GM23338 (cell line): ENCODE measurements around the gene SAFB2. TPM values are rescaled to one million over a fixed set of nuclear protein-coding genes. Genes with fewer than 3 reads are reported as not detected.

Source experiments
- ATAC-seq: fragments of 200-7000 bp; cut with Tn5 transposase; 3 replicates; pipeline ENCODE4 v1.9.1; 2020
- DNase-seq: peaks from one replicate; pipeline ENCODE4 v3.0.0-alpha.2; 2015; ENCODE audit warnings: low spot score
- H2AFZ ChIP-seq: fragments of 200-600 bp; sonication (generic); 2 replicates; pipeline ENCODE4 v1.8.0; 2016; ENCODE audit warnings: antibody characterized with exemption, mild to moderate bottlenecking, moderate library complexity
- H3F3A ChIP-seq: fragments of 200-600 bp; sonication (generic); replicated peaks from 2 replicates; pipeline ENCODE4 v1.8.0; 2017; ENCODE audit warnings: antibody characterized with exemption, mixed run types, low read depth
- H3K27ac ChIP-seq: fragments of 200-600 bp; sonication (generic); 2 replicates; pipeline ENCODE4 v1.6.1; 2016; ENCODE audit warnings: low read depth
- H3K27me3 ChIP-seq: fragments of 200-600 bp; sonication (generic); 2 replicates; pipeline ENCODE4 v1.8.0; 2016; ENCODE audit warnings: mild to moderate bottlenecking, mixed run types, moderate library complexity; ENCODE audit not compliant: insufficient read depth
- H3K36me3 ChIP-seq: fragments of 200-600 bp; sonication (generic); 2 replicates; pipeline ENCODE4 v1.8.0; 2016; ENCODE audit warnings: mild to moderate bottlenecking; ENCODE audit not compliant: insufficient read depth
- H3K4me1 ChIP-seq: fragments of 200-600 bp; sonication (generic); 2 replicates; pipeline ENCODE4 v1.8.0; 2016; ENCODE audit warnings: mild to moderate bottlenecking, moderate library complexity; ENCODE audit not compliant: insufficient read depth
- H3K4me2 ChIP-seq: fragments of 200-600 bp; sonication (generic); 2 replicates; pipeline ENCODE4 v1.7.1; 2017; ENCODE audit warnings: mixed run types
- H3K4me3 ChIP-seq: fragments of 200-600 bp; sonication (generic); 2 replicates; pipeline ENCODE4 v1.6.1; 2016; ENCODE audit warnings: mixed run types
- H3K79me2 ChIP-seq: fragments of 200-600 bp; sonication (generic); replicated peaks from 2 replicates; pipeline ENCODE4 v1.8.0; 2017; ENCODE audit warnings: mild to moderate bottlenecking; ENCODE audit not compliant: insufficient read depth
- H3K9me2 ChIP-seq: fragments of 200-600 bp; sonication (generic); 2 replicates; pipeline ENCODE4 v1.8.0; 2017; ENCODE audit not compliant: insufficient read depth
- H4K20me1 ChIP-seq: fragments of 200-600 bp; sonication (generic); replicated peaks from 2 replicates; pipeline ENCODE4 v1.8.0; 2017; ENCODE audit warnings: mild to moderate bottlenecking; ENCODE audit not compliant: insufficient read depth
- H3K27ac Mint-ChIP-seq: 2 replicates; pipeline ENCODE4 v1.8.0; 2020; ENCODE audit warnings: inconsistent platforms, mild to moderate bottlenecking, moderate library complexity, mixed read lengths
- H3K27me3 Mint-ChIP-seq: 3 replicates; pipeline ENCODE4 v1.8.0; 2022; ENCODE audit warnings: low read depth, mild to moderate bottlenecking, moderate library complexity, mixed read lengths, inconsistent platforms; ENCODE audit not compliant: insufficient read depth, poor library complexity
- H3K36me3 Mint-ChIP-seq: 3 replicates; pipeline ENCODE4 v1.8.0; 2021; ENCODE audit warnings: low read depth, mild to moderate bottlenecking, inconsistent platforms, moderate library complexity, mixed read lengths
- H3K4me1 Mint-ChIP-seq: 3 replicates; pipeline ENCODE4 v1.8.0; 2020; ENCODE audit warnings: mild to moderate bottlenecking, inconsistent platforms, mixed read lengths
- H3K4me3 Mint-ChIP-seq: 3 replicates; pipeline ENCODE4 v1.8.0; 2021; ENCODE audit warnings: moderate library complexity, mild to moderate bottlenecking, inconsistent platforms, mixed read lengths
- H3K9me3 Mint-ChIP-seq: 3 replicates; pipeline ENCODE4 v1.8.0; 2020; ENCODE audit warnings: moderate library complexity, mild to moderate bottlenecking, inconsistent platforms, mixed read lengths
- CREB1 ChIP-seq: fragments of 250-450 bp; sonication (Bioruptor Pico); IDR thresholded peaks from 2 replicates; pipeline ENCODE4 v1.5.0; 2020; ENCODE audit warnings: low read depth, mild to moderate bottlenecking, moderate library complexity
- ETS1 ChIP-seq: IDR thresholded peaks from 2 replicates; pipeline ENCODE4 v1.6.1; 2016; ENCODE audit warnings: antibody characterized with exemption
- EZH2 ChIP-seq: fragments of 200-600 bp; sonication (generic); IDR thresholded peaks from one replicate; pipeline ENCODE4 v1.8.0; 2017; ENCODE audit warnings: antibody characterized with exemption, mild to moderate bottlenecking, low read depth; ENCODE audit not compliant: unreplicated experiment
- EZH2phosphoT487 ChIP-seq: fragments of 200-600 bp; sonication (generic); IDR thresholded peaks from one replicate; pipeline ENCODE4 v1.8.1; 2018; ENCODE audit warnings: antibody characterized with exemption; ENCODE audit not compliant: unreplicated experiment
- JUNB ChIP-seq: IDR thresholded peaks from one replicate; pipeline ENCODE4 v1.6.1; 2016; ENCODE audit warnings: antibody characterized with exemption; ENCODE audit not compliant: unreplicated experiment
- NANOG ChIP-seq: IDR thresholded peaks from 2 replicates; pipeline ENCODE4 v1.6.1; 2016; ENCODE audit warnings: antibody characterized with exemption, borderline replicate concordance
- POLR2AphosphoS5 ChIP-seq: IDR thresholded peaks from 2 replicates; pipeline ENCODE4 v1.6.1; 2016; ENCODE audit warnings: antibody characterized with exemption, low read depth
- REST ChIP-seq: IDR thresholded peaks from one replicate; pipeline ENCODE4 v1.6.1; 2018; ENCODE audit warnings: antibody characterized with exemption; ENCODE audit not compliant: unreplicated experiment
- STAT1 ChIP-seq: IDR thresholded peaks from one replicate; pipeline ENCODE4 v1.6.1; 2016; ENCODE audit warnings: antibody characterized with exemption; ENCODE audit not compliant: unreplicated experiment
- ZNF114 ChIP-seq: fragments of 250-450 bp; sonication (Bioruptor Pico); IDR thresholded peaks from 2 replicates; pipeline ENCODE4 v1.5.0; 2020; ENCODE audit warnings: mild to moderate bottlenecking, moderate library complexity
- ZNF331 ChIP-seq: fragments of 250-450 bp; sonication (Bioruptor Pico); IDR thresholded peaks from 2 replicates; pipeline ENCODE4 v1.5.0; 2020; ENCODE audit warnings: low read depth, mild to moderate bottlenecking, moderate library complexity
- polyA plus RNA-seq: library from polyadenylated mRNA; unstranded; fragments of >200 nt; fragmentation: Nextera tagmentation; extraction: Ambion mirVana; gene quantifications from 2 replicates; pipeline ENCODE4 v1.2.1, GENCODE V29; 2016
- total RNA-seq: library from RNA; depleted of rRNA; stranded (reverse); fragments of >200 nt; shearing (Covaris generic); gene quantifications from 2 replicates; pipeline ENCODE4 v1.2.3, GENCODE V29; 2014
- TF ChIP-seq, protein P1 (sequence below), 2 experiments: fragments of 200-600 bp in 1 of 2; sonication (generic) in 1 of 2; conservative IDR thresholded peaks; 2 replicates each; pipeline versions ENCODE4 v1.5.1 to v1.6.1; 2016 to 2017; ENCODE audit warnings: antibody characterized with exemption in 2 of 2, low read depth in 2 of 2, mild to moderate bottlenecking in 2 of 2, moderate library complexity in 1 of 2
- TF ChIP-seq, protein P2 (sequence below): fragments of 250-450 bp; sonication (Bioruptor Pico); IDR thresholded peaks from 2 replicates; pipeline ENCODE4 v1.5.0; 2020; ENCODE audit warnings: mild to moderate bottlenecking, moderate library complexity

Gene SAFB2
- total and polyA plus RNA-seq, 2 experiments from 2014 or later, result 37.7 to 102 TPM

- no peak overlapping the region for H3K27ac Mint-ChIP-seq
- Histone ChIP-seq H3K4me3 (no peak overlapping the region), H3F3A (0 out of 2 replicates have a peak, but pooled peaks cover 7% of the 10 kb centered on the region), H3K4me2 (no peak overlapping the region), H2AFZ (no peak overlapping the region), H3K79me2 (peaks cover 54% of the 10 kb centered on the region), H3K9me2 (no peaks in the 10 kb centered on the region), H3K27ac (no peak overlapping the region), H3K4me1 (peaks cover 6% of the 10 kb centered on the region; the same call in 1 of the 2 replicates), H3K27me3 (no peaks in the 10 kb centered on the region), H3K36me3 (peaks cover 67% of the 10 kb centered on the region), H4K20me1 (peaks cover 39% of the 10 kb centered on the region)
- no peaks in the 10 kb centered on the region; the same call in 2 of the 3 replicates for H3K9me3 Mint-ChIP-seq
- TF ChIP-seq, protein P1, sequence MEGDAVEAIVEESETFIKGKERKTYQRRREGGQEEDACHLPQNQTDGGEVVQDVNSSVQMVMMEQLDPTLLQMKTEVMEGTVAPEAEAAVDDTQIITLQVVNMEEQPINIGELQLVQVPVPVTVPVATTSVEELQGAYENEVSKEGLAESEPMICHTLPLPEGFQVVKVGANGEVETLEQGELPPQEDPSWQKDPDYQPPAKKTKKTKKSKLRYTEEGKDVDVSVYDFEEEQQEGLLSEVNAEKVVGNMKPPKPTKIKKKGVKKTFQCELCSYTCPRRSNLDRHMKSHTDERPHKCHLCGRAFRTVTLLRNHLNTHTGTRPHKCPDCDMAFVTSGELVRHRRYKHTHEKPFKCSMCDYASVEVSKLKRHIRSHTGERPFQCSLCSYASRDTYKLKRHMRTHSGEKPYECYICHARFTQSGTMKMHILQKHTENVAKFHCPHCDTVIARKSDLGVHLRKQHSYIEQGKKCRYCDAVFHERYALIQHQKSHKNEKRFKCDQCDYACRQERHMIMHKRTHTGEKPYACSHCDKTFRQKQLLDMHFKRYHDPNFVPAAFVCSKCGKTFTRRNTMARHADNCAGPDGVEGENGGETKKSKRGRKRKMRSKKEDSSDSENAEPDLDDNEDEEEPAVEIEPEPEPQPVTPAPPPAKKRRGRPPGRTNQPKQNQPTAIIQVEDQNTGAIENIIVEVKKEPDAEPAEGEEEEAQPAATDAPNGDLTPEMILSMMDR (conservative IDR thresholded peaks at IDR 0.05; ENCODE audit: low read depth in 2 of 2), result no peak
- no peak for TF ChIP-seq POLR2AphosphoS5
- no peak for TF ChIP-seq REST
- TF ChIP-seq STAT1, result no peak
- TF ChIP-seq ZNF114 (CRISPR knock-in tag), result no peak
- no peak for TF ChIP-seq CREB1 (CRISPR knock-in tag)
- no peak for TF ChIP-seq NANOG
- TF ChIP-seq EZH2phosphoT487, result no peak
- no peak for TF ChIP-seq ETS1
- TF ChIP-seq ZNF331 (CRISPR knock-in tag), result no peak
- TF ChIP-seq EZH2, result no peak
- TF ChIP-seq, protein P2, sequence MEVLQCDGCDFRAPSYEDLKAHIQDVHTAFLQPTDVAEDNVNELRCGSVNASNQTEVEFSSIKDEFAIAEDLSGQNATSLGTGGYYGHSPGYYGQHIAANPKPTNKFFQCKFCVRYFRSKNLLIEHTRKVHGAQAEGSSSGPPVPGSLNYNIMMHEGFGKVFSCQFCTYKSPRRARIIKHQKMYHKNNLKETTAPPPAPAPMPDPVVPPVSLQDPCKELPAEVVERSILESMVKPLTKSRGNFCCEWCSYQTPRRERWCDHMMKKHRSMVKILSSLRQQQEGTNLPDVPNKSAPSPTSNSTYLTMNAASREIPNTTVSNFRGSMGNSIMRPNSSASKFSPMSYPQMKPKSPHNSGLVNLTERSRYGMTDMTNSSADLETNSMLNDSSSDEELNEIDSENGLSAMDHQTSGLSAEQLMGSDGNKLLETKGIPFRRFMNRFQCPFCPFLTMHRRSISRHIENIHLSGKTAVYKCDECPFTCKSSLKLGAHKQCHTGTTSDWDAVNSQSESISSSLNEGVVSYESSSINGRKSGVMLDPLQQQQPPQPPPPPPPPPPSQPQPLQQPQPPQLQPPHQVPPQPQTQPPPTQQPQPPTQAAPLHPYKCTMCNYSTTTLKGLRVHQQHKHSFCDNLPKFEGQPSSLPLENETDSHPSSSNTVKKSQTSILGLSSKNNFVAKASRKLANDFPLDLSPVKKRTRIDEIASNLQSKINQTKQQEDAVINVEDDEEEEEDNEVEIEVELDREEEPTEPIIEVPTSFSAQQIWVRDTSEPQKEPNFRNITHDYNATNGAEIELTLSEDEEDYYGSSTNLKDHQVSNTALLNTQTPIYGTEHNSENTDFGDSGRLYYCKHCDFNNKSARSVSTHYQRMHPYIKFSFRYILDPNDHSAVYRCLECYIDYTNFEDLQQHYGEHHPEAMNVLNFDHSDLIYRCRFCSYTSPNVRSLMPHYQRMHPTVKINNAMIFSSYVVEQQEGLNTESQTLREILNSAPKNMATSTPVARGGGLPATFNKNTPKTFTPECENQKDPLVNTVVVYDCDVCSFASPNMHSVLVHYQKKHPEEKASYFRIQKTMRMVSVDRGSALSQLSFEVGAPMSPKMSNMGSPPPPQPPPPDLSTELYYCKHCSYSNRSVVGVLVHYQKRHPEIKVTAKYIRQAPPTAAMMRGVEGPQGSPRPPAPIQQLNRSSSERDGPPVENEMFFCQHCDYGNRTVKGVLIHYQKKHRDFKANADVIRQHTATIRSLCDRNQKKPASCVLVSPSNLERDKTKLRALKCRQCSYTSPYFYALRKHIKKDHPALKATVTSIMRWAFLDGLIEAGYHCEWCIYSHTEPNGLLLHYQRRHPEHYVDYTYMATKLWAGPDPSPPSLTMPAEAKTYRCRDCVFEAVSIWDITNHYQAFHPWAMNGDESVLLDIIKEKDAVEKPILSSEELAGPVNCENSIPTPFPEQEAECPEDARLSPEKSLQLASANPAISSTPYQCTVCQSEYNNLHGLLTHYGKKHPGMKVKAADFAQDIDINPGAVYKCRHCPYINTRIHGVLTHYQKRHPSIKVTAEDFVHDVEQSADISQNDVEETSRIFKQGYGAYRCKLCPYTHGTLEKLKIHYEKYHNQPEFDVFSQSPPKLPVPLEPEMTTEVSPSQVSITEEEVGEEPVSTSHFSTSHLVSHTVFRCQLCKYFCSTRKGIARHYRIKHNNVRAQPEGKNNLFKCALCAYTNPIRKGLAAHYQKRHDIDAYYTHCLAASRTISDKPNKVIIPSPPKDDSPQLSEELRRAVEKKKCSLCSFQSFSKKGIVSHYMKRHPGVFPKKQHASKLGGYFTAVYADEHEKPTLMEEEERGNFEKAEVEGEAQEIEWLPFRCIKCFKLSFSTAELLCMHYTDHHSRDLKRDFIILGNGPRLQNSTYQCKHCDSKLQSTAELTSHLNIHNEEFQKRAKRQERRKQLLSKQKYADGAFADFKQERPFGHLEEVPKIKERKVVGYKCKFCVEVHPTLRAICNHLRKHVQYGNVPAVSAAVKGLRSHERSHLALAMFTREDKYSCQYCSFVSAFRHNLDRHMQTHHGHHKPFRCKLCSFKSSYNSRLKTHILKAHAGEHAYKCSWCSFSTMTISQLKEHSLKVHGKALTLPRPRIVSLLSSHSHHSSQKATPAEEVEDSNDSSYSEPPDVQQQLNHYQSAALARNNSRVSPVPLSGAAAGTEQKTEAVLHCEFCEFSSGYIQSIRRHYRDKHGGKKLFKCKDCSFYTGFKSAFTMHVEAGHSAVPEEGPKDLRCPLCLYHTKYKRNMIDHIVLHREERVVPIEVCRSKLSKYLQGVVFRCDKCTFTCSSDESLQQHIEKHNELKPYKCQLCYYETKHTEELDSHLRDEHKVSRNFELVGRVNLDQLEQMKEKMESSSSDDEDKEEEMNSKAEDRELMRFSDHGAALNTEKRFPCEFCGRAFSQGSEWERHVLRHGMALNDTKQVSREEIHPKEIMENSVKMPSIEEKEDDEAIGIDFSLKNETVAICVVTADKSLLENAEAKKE (CRISPR knock-in tag), result no peak
- no peak for TF ChIP-seq JUNB
- peaks cover 89% of the 10 kb centered on the region for H3K36me3 Mint-ChIP-seq
- DNase-seq (no peak), ATAC-seq (no peak)
- peaks cover 11% of the 10 kb centered on the region; the same call in 2 of the 3 replicates for H3K4me1 Mint-ChIP-seq
- H3K4me3 Mint-ChIP-seq, result no peak overlapping the region
- H3K27me3 Mint-ChIP-seq, result peaks cover 9% of the 10 kb centered on the region
Observed at GRCh38 chr19:5617080-5617479, 5.5 kb downstream of the SAFB2 start.
